HG02852 (cell line): ENCODE results near the gene TSPAN14.
A peak's percentile ranks its signal among the peaks of the same experiment; 100 is the strongest.
"Not testable (repeated sequence)": the region's sequence is repeated elsewhere in the genome, so short reads cannot be mapped to it uniquely, and the experiment has no call there.

Source experiments
- ATAC-seq: cut with Tn5 transposase; IDR thresholded peaks from one replicate; pipeline ENCODE4 v1.9.1; 2021; ENCODE audit warnings: mild to moderate bottlenecking, moderate library complexity; ENCODE audit not compliant: unreplicated experiment

Gene TSPAN14

DNA sequence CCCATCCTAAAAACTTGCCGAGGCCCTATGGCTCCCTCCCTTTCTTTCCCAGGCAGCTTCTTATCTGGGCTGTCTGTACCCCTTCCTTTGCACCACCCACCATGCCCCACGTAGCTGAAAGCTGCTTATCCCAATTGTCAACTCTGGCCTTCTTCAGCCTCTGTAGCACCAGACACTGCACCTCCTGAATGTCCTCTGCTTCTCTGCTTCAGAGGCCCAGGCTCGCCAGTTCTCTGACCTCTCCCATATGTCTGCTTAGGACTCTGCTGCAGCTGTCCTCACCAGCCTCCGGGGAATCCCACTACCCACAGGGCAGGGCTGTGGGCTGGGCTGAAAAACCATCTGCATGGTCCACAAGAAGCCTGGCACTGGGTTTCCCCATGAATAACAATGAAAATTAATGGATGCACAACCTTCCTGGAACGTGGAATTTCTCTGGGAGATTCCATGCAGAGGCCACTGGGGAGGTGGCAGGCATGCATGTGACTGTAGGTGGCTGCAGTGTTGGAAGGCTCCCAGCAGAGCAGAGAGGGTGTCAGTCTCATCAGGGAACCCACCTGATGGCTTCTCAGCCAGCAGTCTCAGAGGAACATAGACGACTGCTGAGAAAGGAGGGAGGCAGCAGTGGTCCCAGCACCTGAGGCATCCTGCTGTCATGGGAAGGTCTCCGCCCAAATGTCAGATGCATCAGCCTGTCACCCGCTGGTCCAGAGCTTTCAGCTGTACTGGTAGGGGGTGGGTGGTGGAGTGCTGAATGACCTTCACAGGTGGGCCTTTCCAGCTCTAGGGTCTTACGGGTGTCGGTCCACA lies 66.8 kb downstream of the TSPAN14 start:
- no peak for ATAC-seq

DNA sequence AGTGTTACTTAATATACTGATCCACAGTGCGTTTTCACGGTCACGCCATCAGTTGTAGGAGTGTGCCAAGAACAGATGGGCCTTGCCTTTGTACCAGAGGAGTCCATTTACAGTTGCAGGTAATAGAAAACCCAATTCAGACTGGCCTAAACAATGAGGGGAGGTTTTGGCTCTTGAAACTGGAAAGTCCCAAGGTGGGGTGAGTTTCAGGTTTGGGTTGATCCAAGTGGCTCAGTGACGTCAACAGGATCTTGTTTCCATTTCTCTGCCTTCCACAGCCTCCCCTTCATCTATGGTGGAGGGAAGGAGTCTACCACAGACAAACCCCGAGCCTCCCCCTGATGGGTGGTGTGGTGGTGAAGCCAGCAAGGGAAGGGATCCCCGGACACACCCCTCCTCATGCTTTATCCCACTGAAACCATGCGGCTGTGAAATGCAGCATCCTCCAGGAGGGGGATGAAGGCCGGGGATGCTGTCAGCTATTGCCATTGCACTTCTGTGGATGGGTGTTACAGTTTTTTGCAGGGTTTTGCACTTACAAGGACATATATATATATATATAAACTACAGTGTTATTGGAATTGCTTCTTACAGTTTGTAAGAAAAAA lies 68.8 kb downstream of the TSPAN14 start:
- no peak for ATAC-seq

DNA sequence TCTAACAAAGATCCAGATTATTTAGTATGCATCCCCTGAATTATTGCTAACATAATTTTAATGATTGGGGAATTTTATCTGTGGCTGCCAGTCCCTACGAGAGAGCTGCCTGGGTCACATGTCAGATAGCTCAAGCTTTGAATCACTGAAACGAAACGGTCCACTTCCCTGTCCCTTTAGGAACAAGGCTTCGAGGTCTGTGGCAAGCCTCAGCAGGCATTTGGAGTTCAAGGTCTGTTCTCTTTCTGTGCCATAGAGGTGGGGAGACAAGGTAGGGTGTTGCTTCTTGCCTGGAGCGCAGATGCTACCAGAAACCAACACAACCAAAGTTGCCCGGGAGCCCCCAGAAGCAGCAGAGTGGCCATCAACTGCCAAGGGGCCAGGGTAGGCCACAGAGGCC lies 69.7 kb downstream of the TSPAN14 start:
- no peak for ATAC-seq

DNA sequence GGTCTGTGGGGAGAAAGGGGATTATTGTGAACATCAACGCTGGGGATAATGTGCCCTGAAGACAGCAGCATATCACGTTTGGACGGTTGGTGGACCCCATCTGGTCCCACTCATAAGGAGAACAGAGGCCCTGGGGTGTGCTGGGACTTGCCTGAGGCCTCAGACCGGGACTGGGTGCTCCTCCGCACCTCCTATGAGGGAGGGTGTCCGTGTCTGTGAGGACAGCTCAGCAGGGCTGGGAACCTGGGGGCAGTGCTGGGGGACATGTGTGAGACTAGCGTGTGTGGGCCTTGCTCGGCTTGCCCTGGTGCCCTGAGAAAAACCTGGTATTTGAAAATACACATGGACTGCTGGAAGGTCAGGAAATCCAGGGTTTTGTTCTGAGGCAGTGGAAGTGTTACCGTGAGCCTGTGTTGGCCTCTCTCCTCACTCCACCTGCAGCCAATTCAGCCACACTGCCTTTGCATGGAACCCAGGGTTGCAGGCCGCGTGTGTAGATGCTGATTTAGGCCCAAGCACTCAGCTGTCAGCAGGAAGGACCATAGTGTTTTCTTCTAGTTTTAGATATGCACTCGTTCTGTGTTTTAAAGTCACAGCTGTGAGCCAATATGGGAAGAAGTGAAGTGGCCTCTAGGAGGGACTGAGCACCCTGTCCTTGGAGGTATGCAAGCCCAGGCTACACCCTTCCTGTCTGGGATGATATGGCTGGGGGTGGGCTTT lies 70.2 kb downstream of the TSPAN14 start:
- ATAC-seq = no peak

DNA sequence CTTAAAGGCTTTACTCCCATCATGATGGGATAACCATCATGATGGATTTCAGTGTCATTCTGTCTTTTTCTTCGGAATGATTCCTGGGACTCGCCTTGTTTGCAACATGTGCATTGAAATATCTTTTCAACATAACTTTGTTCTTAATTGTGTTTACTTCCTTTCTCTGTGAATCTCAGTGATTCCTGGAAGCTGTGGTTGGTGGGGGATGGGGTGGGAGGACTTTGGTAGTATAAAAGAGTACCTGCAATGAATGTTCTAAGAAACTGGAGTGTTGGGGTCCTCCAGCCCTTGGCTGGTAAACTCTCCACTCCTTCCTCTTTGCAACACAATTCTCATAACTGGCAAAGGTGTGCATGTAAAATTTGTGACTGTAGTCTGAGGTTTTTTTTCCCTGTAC lies 72.1 kb downstream of the TSPAN14 start:
- ATAC-seq = no peak

DNA sequence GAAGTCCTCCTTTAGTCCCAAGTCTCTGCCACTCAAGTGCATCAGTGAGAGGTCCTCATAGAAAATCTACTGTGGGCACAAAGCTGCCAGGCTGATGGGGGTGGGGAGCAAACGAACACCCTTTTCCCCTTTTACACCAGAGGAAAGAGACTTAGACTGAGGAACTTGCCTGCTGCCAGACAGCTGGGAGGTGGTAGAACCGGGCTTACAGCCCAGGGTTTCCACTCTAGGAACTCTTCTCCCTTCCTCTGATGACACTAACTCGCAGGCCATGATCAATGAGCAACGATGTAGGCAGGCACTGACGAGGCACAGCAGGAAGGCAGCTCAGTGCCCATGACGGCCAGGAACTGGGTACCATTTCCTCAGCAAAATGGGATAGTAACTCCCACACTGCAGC lies 72.6 kb downstream of the TSPAN14 start:
- no peak for ATAC-seq

DNA sequence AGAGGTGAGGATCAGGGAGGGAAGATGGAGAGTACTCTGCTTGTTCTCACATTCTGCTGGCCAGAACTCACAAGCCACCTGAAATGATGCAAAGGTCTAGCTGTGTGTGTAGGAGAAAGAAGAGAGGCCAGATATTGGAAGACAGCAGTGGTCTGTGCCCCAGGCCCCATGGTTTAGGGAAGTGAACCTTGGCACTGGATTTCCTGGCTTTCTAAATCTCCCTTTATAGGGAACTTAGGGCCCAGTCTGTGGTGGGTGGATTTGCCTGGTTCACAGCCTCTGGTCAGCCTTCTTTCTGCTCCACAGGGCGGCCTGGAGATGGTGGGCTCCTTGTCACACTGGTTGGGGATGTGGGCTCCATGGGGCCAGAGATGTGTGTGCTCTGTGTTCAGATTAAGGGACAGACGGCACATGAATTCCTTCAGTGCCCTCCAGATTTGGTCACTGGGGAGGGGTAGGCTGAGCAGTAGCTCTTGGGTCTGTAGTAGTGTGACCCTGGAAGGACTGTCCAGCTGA lies 74.1 kb downstream of the TSPAN14 start:
- ATAC-seq = no peak

DNA sequence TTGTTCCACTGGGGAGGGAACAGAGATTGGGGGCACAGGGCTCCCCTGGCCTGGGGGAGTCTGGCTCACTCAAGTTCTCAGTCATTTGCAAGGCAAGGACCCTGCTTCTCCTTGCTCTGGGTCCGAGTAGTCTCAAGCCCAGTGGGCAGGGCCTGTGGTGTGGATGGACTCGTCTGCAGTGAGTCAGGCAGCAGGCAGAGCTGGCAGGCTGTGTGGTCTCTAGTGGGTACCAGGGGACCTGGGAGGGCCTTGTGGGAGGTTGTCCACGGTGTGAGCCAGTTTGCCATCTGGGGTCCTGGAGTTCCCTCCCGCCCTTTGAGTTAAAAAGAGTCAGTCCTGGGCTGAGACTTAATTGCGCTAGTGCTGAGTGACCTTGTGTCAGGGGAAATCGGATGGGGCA lies 74.8 kb downstream of the TSPAN14 start:
- ATAC-seq = no peak

DNA sequence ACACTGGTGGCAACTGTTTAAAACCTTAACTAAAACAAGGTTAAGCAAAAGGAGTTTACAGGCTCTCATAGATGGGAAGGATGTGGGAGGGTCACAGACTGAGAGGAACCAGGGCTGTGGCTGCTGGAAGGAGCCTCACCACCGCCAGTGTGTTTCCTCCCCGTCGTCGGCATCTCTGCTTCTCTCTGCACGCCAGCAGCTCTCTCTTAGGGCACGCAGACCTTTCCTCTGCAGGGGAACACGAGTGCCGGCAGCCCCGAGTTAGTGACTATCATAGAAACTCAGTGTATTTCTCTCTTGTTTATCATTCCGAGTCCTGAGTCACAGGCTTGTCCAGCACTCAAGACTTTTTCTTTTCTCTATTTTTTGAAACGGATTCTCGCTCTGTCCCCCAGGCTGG lies 75.5 kb downstream of the TSPAN14 start:
- ATAC-seq = no peak

DNA sequence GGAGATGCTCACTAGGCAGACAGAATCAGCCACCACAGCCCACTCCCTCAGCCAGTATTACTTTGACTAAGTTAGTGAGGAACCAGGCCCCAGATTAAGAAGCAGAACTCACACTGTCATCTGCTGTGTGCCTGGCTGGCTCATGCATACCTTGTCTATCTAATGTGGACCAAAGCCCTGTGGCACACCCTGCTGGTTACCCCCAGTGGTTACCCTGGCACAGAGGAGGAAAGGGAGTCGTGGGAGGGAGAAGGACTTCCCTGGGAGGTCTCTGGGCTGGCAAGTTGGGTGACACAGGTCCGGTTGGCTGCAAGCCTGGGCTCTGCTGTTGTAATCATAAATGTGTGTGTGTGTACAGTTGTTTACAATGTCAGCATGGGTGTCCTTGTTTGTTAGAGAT lies 76.1 kb downstream of the TSPAN14 start:
- peak; percentile 58 for ATAC-seq

DNA sequence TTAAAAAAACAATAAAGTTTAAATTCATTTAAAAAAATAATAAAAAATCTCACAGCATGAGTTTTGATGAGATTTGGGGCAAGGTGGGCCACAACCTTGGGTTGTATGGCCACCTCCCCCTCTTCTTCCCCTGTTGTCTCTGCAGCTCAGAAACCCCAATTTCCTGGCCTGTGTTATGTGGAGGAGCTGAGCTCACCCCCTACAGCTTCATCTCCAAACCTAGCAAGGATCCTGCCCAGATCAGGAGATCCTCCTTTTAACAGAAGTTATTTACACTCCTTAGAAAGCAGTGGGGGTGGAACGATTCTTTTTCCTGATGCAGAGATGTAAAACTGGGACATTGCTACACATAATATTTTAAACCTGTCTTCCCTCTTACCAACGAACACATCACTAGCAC lies 76.7 kb downstream of the TSPAN14 start:
- no peak for ATAC-seq

DNA sequence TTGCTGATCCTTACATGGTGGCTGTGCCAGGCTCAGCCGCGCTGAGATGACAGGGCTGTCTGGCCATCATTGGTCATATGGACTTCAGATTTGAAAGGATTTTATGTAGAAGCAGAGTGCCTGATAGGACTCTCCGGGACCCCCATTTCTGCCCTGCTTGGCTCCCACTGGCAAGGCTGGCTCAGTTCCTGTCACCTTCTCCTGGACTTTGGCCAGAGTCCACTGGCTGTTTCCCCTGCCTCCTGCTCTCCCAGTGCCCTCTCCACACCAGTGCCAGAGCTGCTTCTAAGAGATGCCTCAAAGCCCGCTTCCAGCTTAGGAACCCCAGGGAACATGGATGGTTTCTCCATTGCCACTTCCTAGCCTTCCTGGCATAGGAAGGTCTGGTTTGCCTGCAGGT lies 78.5 kb downstream of the TSPAN14 start:
- no peak for ATAC-seq

DNA sequence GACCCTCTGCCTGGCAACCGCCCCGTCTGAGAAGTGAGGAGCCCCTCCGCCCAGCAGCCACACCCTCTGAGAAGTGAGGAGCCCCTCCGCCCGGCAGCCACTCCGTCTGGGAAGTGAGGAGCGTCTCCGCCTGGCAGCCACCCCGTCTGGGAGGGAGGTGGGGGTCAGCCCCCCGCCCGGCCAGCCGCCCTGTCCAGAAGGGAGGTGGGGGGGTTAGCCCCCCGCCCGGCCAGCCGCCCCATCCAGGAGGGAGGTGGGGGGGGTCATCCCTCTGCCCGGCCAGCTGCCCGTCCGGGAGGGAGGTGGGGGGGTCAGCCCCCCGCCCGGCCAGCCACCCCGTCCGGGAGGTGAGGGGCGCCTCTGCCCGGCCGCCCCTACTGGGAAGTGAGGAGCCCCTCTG lies 79.9 kb downstream of the TSPAN14 start:
- not testable (repeated sequence) for ATAC-seq

DNA sequence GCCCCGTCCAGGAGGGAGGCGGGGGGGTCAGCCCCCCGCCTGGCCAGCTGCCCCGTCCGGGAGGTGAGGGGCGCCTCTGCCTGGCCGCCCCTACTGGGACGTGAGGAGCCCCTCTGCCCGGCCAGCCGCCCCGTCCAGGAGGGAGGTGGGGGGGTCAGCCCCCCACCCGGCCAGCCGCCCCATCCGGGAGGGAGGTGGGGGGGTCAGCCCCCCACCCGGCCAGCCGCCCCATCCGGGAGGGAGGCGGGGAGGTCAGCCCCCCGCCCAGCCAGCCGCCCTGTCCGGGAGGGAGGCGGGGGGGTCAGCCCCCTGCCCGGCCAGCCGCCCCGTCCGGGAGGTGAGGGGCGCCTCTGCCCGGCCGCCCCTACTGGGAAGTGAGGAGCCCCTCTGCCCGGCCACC lies 80.5 kb downstream of the TSPAN14 start:
- not testable (repeated sequence) for ATAC-seq

DNA sequence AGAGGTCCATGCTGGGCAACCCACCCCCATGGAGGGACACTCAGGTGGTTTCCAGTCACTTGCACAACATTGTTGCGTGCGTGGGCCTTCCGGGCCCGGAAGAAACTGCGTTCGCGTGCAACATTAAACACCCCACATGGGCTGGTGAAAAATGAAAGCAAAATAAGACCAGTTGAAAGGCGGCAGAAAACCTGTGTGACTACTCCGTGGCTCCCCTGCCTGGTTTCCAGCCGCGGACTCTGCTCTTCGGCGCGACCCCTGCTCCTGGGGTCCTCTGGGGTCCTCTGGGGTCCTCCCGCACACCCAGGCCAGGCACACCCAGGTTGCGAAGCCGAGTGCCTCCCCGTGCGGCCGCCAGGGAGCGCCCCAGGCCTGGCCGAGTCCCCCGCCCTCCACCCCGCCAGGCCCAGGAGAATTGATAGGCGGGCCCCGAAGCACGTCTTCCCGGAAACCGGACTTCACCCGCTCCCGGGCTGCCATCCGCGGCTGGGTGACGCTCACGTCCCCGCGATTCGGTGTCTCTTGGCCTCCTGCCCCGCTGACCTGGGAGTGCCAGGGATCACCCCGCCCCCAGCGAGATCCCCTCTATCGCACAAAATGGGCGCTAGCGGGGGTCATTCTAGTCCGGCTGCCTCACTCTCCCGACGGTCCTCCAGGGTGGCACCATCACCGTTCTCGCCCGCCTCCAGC lies 81.7 kb downstream of the TSPAN14 start:
- peak; percentile 79 for ATAC-seq

DNA sequence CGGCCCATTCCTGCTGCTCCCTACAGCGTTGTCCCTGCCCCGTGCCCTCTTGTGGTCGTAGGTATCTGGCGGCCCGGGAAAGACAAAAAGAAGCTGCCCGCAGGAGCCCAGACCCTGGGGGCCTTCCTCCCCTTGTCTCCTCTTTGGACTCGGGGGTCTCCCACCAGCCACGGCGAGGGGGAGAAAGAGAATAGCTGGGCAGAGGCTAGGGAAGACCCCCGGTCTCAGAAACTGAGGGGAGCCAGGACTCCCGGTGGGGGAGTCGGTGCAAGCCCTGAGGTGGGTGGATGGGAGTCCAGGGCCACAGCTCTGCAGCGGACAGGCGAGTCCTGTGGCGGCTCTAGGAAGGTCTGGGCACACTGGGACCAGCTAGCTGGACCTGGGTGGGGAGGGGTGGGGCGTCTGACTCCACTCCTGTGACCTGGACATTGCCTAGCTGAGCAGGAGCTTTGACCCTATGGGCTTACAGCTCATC lies 82.3 kb downstream of the TSPAN14 start:
- ATAC-seq = no peak

DNA sequence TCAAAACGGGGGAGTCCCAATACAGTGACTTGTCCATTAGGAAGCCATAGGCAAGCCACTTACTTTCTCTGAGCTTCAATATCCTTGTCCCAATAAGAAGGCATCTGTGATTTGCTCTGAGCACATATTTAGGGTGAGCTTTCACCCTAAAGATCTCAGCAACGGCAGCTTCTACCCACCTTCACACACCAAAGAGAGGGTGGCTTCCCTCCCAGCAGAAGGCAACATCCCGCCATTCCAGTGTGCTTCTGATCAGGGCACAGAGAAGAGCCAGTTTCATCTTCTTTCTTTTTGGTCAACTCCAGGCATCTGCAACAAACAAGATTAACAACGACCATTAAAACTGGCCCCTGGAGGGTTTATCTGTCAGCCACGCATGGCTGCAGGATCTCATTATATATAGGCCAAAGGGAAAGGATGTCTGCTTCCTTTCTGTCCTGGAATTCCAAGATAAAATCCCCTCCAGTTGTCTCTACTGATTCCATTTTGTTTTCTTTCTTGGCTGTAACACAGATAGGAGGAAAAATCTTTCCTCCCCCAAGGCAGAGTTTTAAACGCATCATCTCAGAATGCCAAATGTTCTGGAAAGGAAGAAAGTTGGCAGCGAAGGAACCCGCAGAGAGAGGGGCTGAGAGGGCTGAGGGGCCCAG lies 83.1 kb downstream of the TSPAN14 start:
- ATAC-seq = no peak

DNA sequence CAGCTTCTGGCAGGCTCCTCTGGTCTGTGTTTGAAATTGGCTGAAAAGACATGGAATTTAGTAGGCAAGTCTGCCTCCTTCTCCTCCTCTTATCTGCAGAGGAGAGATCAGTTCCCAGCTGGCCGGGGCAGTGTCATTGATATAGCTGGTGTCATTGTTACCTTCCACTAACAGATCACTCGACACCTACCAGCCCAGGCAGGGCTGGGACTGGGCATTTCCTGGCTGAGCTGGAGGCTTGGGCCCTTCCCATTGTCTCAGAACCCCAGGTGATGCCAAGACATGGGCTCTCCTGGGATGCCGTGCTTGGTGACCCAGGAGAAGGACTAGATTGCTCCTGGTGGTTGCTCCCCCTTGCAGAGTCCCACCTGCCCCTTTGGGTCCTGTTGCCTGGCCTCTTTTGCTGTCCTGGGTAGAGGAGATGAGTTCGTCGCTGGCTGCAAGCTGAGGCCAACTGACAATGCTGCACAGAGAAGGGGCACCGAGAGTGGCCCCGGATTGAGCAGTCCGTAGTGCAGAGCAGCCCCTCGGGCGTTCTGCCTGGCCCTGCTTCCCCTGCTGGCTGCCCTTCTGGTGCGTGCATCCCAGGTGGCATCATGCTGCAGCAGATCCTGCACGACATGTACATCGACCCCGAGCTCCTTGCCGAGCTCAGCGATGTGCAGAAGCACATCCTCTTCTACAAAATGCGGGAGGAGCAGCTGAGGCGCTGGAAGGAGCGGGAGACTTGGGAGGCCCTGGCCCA lies 83.8 kb downstream of the TSPAN14 start, which contains the start of gene SH2D4B:
Gene SH2D4B, plus strand, starts transcription at position 167 of the 745 bp plus-strand sequence. Its CDS starts 430 bp downstream, at position 597.
- no peak for ATAC-seq

DNA sequence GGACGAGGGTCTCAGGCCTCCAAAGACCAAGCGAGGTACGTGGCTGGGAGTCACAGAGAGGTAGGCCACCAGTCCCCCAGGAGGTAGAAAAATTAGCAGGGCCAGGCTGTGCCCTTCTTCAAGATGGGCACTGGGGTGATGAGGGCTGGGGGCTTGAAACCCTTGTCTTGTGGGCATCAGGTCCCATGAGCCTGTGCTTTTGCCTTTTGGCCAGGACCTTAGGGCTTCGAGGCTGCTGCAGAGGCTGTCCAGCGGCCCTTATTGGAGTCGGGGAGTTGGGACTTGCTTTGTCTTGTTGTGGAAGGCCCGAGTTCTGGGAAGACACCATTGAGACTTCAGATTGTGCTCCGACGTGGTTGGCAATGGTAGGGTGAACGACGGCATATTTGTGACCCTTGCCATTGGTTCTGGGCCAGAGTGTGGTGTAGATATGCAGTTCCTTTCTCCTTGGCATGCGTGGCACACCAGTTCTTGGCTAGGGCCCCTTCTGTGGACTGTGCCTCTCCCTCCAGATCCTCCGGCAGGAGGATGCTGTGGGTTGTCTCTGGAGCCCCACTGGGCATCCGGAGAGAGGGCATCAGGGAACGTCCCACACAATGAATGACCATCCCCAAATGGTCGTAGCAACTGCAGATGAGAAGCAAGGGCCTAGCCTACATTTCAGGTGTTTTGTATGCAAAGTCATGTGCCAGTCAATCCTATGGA lies 84.5 kb downstream of the TSPAN14 start:
- ATAC-seq = no peak
